GM18507 (cell line): ENCODE results near the gene ITGB6.

Experiments used
- DNase-seq: peaks from one replicate; pipeline ENCODE4 v3.0.0; 2011; ENCODE audit warnings: low read depth; ENCODE audit not compliant: insufficient read length; ENCODE audit errors: extremely low spot score
- FAIRE-seq: peaks from 2 replicates; lab custom pipeline; 2011; peaks lifted over from hg19 to GRCh38; lab: Jason Lieb, UNC

The ITGB6 gene

DNA sequence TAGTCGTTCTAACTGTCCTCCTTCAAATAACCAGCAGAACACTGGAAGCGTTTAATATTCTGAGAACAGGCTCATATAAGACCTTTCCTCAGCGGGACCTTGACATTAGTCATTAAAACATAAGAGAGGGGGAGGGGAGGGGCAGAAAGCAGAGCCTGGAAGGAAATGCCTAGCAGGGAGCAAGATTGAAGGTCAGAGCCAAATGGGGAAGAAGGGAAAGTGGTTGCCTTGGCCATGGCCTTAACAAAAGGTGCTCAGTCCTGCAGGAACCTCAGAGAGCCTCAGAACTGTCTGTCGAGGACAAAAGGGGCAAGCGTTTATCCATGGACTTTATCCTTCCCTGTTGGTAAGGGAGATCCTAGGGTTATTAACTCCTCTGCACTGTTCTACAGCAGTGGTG, 136.8 kb downstream of the ITGB6 start:
- FAIRE-seq: no peak
- no peak for DNase-seq

GRCh38 chr2:160062292-160063005, 137.6 kb downstream of the ITGB6 start, which contains the start of gene PLA2R1:
Gene PLA2R1 (minus strand): TSS chr2:160062615. CDS start chr2:160062403, 212 bp downstream.
- DNase-seq (no peak), FAIRE-seq (no peak)

DNA sequence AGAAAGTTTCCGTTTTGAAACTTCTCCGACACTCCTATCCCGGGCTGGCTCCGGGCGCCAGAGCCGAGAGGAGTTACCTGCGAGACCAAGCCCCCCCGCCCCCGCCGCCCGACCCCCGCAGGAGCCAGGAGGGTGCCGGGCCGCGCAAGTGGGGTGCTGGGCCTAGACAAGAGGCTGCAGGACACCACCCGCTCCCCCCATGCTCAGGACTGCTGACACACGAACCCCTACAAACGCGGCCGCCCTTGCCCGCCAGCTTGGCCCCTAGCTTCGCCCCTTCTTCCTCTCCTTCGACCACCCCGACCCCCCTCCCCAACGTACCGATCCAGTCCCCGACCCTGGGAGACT, 138.2 kb downstream of the ITGB6 start:
- DNase-seq (no peak), FAIRE-seq (no peak)

- DNase-seq: no peak
- no peak for FAIRE-seq
These were observed 138.5 kb downstream of the ITGB6 start for GRCh38 chr2:160061533-160061932.

DNA sequence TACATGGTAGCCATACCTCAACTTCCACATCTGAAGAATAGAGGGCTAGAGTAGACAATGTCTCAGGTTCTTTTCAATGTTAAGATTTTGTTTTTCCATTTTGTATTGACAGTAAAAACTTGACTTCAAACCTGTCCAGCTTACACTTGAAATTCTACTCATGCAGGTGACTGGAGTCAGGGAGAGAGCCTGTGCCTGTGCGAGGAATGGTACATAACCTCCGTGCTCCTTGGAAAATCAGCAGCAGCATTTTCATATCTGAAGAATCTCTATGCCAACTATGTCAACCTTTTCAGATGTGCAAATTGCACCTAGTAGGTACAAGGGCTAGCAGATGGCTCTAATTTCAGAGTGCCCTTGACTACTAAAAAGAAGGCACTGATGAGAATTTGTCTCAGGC, 139.8 kb downstream of the ITGB6 start:
- no peak for DNase-seq
- FAIRE-seq: no peak

- FAIRE-seq (no peak), DNase-seq (no peak)
These were observed 142.7 kb downstream of the ITGB6 start for GRCh38 chr2:160057356-160057755.

GRCh38 chr2:160055726-160056108, 144.4 kb downstream of the ITGB6 start:
- no peak for FAIRE-seq
- no peak for DNase-seq

DNA sequence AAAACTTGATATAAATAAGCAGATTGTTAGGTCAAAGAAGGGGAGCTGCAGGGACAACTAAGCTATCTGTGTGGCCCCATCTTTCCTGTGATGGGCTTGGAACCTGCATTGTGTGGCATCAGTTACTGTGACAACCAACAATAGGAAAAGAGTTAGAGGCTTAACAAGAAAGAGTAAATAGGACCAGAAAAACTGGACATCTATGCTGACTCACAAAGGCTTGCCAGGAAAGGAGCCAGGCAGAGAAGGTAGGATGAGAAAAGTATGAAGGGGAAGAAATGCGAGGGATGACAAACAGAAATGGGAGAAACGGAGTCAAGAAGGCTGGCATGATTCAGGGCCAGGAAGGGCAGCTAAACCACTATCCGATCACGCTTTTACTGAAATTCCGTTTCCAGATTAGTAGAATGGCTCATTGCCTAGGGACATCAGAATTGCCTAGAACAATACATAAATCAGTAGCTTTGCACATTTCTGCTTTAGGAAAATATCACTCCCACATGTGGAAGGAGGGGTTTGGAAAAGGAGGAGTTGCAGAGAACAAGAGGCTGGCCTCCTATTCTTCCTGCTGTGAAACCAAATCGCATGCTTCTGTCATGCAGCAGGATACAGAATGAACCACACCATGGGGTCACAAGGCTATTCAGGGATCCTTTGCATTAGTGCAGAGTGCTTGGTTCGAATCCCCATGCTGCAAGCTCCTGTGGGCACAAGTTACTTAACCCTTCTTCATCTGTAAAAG, 144.9 kb downstream of the ITGB6 start:
- FAIRE-seq (no peak), DNase-seq (no peak)

DNA sequence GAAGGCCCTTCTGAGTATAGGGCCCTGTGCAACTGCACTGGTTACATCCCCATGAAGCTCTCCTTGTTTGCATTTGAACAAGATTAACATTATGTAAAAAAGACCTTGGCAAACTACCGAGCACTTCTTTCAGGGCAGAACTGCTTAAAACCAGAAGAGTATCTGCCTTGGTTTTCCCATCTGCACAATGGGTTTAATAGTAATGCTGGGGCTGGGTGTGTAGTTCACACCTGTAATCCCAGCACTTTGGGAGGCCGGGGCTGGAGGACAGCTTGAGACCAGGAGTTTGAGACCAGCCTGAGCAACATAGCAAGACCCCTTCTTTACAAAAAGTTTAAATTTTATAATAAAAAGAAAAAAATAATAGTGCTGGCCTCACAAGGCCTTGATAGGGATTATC, 146.1 kb downstream of the ITGB6 start:
- no peak for DNase-seq
- no peak for FAIRE-seq

DNA sequence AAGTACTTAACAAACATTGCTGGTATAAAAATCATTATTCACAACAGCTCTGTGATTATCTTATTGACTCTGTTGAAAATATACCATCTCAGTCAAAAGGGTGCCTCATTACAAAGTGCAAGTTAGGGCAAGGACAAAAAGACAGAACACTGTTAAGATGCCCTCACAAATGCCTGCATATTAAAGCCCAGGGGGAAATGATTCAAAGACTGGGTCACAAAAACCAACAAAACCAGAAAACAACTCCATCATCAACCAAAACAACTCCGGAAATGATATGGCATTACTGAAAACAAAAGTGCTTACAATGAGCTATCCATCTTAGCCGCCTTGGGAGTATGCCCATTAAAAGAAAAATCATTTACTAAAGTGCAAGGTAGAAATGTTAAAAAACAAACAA, 147.5 kb downstream of the ITGB6 start:
- FAIRE-seq (no peak), DNase-seq (no peak)

GRCh38 chr2:160051371-160051800, 148.7 kb downstream of the ITGB6 start:
- FAIRE-seq: no peak
- no peak for DNase-seq

DNA sequence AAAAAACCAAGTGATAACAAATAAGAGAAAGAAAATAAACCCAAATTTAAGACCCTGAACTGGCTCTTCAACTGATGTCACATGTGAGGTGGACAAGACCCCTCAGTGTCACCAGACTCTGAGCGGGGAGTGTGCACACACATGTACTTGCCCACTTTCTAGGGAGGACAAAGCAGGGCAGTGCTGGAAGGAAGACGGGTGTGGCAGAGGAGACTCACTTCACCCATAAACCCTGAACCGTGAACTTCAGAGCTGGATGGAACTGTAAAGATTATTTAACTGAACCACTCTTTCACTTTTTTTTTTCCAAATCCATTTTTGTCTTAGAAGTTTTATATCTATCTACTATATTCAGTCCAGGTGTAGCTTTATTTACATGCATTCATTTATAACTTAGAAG, 149.9 kb downstream of the ITGB6 start:
- DNase-seq (no peak), FAIRE-seq (no peak)
